Islet precursor cell (in vitro differentiated cells): ENCODE results near the gene TAF3.
"Not testable (repeated sequence)": the region's sequence is repeated elsewhere in the genome, so short reads cannot be mapped to it uniquely, and the experiment has no call there.

Source experiments
- DNase-seq: peaks from one replicate; pipeline ENCODE4 v3.0.0-alpha.2; 2018

Gene TAF3, protein sequence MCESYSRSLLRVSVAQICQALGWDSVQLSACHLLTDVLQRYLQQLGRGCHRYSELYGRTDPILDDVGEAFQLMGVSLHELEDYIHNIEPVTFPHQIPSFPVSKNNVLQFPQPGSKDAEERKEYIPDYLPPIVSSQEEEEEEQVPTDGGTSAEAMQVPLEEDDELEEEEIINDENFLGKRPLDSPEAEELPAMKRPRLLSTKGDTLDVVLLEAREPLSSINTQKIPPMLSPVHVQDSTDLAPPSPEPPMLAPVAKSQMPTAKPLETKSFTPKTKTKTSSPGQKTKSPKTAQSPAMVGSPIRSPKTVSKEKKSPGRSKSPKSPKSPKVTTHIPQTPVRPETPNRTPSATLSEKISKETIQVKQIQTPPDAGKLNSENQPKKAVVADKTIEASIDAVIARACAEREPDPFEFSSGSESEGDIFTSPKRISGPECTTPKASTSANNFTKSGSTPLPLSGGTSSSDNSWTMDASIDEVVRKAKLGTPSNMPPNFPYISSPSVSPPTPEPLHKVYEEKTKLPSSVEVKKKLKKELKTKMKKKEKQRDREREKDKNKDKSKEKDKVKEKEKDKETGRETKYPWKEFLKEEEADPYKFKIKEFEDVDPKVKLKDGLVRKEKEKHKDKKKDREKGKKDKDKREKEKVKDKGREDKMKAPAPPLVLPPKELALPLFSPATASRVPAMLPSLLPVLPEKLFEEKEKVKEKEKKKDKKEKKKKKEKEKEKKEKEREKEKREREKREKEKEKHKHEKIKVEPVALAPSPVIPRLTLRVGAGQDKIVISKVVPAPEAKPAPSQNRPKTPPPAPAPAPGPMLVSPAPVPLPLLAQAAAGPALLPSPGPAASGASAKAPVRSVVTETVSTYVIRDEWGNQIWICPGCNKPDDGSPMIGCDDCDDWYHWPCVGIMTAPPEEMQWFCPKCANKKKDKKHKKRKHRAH

DNA sequence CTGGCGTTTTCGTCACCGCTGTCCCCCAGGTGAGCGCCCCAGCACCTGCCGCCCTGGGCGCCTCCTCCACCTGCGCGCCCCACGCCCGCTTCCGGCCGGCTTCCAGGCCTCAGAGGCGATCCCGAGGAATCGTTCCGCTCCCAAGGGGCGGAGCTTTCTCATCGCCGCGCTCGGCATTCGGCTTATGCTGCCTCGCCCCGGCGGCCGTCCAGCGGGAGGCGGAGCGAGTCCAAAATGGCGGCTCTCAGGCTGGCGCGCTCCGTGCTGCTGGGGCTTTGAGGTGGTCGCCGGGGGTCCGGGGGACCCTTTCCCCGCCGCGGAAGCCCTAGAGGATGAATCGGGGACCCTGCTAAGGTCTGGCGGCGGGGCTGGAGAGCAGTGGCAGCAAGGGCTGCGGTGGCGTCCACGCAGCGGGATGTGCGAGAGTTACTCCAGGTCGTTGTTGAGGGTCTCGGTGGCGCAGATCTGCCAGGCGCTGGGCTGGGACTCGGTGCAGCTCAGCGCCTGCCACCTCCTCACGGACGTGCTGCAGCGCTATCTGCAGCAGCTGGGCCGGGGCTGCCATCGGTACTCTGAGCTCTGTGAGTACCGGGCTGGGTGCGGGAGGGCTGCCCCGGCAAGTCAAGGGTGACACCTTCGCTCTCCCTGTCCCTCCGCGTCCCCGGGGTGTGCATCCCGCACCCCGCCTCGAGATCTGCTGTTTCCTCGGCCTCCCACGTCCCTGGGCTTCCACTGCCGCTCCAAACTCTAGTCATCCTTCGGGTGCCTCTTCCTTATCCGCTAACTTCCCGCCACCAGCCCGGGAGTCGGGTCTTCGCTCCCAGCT, at the start of gene TAF3:
Gene TAF3 (plus strand): TSS at position 211 of the 826 bp plus-strand sequence. CDS start 205 bp downstream, at position 416.
- DNase-seq = peak; percentile 90

DNA sequence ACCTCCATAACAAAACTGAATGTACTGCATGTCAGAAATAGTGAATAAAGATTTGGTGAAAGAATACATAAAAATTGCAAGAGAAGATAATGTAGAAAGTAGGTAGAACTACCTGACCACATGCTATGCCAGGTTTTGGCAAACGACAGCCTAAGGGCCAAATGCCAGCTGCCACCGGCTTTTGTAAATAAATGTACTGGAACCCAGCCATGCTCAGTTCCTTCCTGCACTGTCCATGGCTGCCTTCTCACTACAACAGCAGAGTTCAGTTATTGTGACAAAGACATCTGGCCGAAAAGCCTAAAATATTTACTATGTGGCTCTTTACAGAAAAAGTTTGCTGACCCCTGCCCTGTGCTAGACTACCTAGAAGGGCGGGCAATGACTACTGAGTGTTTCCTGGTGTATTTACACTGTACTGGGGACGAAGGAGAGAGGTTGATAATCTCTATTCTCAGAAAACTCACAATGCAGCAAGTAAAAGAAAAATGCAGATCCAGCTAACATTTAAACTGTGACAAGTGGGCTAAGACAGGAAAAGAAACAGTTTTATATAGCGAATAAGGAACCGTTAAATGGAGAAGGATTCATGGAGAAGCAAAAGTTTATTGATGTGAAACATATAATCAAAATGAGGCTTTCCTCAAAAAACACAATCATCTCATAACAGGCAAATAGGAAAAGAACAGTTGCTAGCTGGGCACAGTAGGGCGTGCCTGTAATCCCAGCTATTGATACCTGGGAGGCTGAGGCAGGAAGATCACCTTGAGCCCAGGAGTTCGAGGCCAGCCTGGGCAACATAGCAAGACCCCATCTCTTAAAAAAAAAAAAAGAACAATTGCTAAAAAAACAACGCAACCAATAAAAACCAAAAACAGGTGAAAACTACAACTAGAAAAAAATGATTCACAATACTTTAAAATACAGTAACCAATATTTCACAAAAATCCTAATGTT, 44.2 kb upstream of the TAF3 start:
- DNase-seq = no peak

DNA sequence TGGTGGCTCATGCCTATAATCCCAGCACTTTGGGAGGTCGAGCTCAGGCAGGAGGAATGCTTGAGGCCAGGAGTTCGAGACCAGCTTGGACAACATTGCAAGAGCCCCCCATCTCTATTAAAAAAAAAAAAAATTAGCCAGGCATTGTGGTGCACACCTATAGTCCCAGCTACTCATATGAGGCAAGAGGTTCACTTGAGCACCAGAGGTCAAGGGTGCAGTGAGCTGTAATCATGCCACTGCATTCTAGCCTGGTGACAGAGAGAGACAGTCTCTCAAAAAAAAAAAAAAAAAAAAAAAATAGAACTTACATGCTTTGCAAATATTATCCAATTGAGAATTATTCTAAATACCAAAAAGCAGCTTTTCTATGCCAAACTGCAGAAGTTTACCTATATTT, 41.5 kb upstream of the TAF3 start:
- no peak for DNase-seq

DNA sequence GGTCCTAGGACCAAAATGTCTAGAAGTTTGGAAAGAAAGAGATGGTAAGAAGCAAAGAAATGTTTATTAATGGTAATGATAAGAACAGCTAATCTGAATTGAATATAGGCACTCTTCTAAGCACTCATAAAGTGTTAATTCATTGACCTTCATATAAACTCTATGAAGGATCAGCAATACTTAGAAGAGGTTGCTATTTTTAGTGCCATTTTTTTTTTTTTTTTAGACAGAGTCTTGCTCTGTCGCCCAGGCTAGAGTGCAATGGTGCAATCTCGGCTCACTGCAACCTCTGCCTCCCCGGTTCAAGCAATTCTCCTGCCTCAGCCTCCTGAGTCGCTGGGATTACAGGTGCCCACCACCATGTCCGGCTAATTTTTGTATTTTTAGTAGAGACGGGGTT, 36.1 kb upstream of the TAF3 start:
- not testable (repeated sequence) for DNase-seq

DNA sequence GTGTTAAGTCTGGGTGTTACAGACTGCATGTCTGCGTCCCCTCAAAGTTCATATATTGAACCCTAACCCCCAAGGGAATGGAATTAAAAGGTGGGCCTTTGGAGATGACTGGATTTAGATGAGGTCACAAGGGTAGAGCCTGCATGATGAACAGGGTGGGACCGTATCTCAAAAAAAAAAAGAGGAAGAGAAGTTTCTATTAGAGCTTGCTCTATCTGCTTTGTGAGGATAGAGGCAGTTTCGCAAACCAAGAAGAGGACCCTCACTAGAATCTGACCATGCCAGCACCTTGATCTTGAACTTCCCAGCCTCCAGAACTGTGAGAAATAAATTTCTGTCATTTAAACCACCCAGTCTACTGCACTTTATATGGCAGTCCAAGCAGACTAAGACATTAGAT, 31.9 kb upstream of the TAF3 start:
- DNase-seq = no peak

GRCh38 chr10:7787150-7787856, 31.0 kb upstream of the TAF3 start:
- no peak for DNase-seq

DNA sequence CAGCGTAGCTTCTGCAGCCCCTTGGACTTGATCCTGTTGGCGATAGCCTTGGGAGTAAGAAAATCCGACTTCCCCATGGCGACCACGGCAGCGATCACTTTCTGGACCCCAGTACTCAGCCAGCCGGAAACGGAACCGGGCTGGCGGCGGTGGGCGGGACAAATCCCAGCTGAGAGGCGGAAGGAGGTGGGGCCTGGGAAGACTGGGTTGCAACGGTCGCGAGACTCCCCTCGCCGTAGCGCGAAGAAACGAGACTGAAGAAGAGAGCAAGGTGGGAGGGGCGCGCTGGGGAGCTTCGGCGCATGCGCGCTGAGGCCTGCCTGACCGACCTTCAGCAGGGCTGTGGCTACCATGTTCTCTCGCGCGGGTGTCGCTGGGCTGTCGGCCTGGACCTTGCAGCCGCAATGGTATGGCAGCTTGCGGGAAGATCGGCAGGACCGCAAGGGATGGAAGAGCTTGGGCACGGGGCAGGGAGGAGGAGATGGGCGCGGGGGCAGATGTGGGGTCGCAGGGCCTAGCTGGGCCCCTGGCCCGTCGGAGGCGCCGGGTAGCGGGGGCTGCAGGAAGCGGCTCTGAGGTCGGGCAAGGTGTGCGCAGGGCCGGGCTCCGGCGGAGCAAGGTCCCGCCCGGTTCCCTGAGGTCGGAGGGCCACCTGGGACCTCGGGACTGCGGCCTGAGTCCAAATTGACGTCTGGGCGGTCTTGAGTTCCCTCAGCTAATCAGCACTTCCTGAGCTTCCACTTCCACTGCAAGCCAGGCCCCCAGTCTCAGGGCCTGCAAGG, 30.3 kb upstream of the TAF3 start, which contains the start of the genes ATP5F1C and KIN:
Gene ATP5F1C (plus strand): TSS at position 321 of the 782 bp plus-strand sequence. CDS start 31 bp downstream, at position 352.
Gene KIN (minus strand): TSS at position 137 of the 782 bp plus-strand sequence. CDS start 60 bp downstream, at position 77.
- peak; percentile 98 for DNase-seq

- peak; percentile 69 for DNase-seq
These were observed 29.5 kb upstream of the TAF3 start for GRCh38 chr10:7788639-7789286.

GRCh38 chr10:7789390-7789789, 28.9 kb upstream of the TAF3 start:
- DNase-seq = no peak

GRCh38 chr10:7792541-7792940, 25.8 kb upstream of the TAF3 start:
- DNase-seq = no peak

- no peak for DNase-seq
These were observed 23.9 kb upstream of the TAF3 start for GRCh38 chr10:7794251-7795026.

- DNase-seq = no peak
These were observed 22.7 kb upstream of the TAF3 start for GRCh38 chr10:7795605-7796004.

GRCh38 chr10:7797582-7797981, 20.7 kb upstream of the TAF3 start:
- peak; percentile 85 for DNase-seq

DNA sequence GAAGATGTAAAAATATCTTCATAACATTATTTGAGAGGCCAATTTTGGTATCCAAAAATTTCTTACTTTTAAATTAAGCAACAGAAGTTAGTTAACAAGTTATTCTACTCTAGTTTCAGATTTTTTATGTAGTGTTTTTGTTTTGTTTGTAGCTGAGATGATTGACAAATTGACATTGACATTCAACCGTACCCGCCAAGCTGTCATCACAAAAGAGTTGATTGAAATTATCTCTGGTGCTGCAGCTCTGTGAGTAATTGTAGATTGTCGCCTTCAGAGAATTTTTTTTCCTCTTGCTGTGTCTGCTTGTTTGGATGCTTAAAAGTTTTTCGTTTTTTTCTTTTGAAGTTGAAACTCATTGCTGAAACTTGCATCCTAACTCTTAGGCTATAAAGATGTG, 15.7 kb upstream of the TAF3 start:
- no peak for DNase-seq

DNA sequence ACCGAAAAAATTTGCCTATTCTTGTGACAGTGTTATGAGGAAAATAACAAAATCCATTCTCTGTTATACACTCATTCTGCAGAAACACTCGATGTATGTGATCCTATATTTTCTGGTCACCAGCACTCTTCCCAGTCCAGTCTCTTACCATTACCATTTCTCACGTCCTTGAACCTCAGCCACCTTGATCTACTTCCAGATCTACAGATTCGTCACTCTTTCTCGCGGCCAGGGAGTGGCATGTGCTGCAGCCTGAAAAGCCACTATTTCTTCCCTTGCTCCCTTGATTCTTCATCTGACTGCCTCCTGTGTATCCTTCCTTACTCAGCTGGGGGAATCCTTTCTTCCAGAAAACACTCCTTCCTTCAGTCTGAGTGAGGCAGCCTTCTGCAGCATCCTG, 14.1 kb upstream of the TAF3 start:
- no peak for DNase-seq

DNA sequence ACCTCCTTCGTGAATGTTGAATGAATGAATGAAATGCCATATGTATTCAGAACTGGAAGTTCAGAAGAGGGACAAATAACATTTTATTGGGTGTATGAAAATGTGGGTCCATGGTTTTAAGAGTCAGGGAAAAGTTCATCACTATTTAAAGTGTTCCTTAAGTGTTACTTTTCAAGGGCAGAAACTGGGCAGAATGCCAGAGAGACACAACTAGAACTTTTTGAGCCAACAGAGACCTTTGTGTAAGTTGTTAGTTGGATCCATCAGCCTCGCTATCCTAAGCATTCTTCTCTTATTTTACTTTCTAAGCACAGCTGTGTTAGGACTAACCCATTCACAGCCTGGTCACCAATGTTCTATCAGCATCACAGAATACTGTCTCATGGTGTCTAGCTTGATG, 13.6 kb upstream of the TAF3 start:
- DNase-seq = no peak

DNA sequence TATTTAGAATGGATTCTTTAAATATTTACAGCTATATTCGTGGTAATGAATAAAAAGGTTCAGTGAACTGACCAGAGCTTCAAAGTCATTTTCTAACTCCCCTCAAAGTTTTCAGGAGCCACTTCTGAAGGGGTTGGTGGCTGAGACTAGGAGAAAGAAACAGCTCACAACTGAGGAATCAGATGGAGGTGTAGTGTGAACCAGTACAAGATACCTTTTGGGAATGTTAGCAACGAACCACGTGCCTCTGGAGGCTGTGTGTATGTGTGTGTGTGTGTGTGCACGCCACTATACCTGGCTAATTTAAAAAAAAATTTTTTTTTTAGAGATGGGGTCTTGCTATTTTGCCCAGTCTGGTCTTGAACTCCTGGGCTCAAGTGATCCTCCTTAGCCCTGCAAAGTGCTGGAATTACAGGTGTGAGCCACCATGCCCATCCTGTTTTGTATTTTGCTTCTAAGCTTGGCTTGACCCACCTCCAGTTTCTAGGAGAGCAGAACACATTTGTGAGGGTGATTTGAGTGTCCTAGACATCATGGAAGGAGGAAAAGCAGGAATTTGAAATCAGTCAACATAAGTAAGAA, 9.5 kb upstream of the TAF3 start:
- no peak for DNase-seq

DNA sequence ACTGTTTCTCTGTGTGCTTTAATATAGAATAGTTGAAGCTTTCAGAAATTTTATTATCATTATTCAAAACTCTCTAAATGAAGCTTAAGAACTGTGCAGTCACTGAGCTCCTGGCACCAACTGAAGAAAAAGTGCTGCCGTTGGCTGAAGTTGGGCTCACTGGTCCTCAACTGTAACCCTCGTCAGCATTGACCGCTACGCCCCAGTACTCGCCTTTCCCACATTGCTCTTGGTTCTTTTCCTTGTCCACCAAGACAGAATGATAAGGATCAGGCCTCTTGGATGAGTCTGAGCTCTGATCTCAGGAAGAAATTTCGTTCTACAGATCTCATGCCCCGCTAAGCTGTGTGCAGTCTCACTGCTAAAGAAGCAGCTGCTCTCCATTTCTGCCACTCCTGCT, 7.9 kb upstream of the TAF3 start:
- DNase-seq = no peak
